ENCODE results near the gene AGPAT2. TPM values are rescaled to one million over a fixed set of nuclear protein-coding genes. Genes with fewer than 3 reads are reported as not detected.

The AGPAT2 gene
- total RNA-seq, 4 donors from 2014 or later = 19.0 to 77.4 (median 36.0) TPM

GRCh38 chr9:136685216-136685615, 2.0 kb downstream of the AGPAT2 start:
- in situ Hi-C loops (cut with MboI; ENCODE audit: low sequenced_read_pairs in 4 of 4) (no loop called here), intact Hi-C loops (cut with DNase I; ENCODE audit: low total_unique reads) (loop anchor here (5.0 kb wide), 1 partner anchor 257 kb away; the partner anchor contains the start of gene FBXW5)
- H3K27ac ChIP-seq = no peak overlapping the region
- H3K36me3 ChIP-seq = no peaks in the 10 kb centered on the region
- H3K4me3 ChIP-seq = no peak overlapping the region
- H3K4me1 ChIP-seq = peaks cover 27 to 47% of the 10 kb centered on the region in 2 donors
- no peak for TF ChIP-seq CTCF (IDR thresholded peaks at IDR 0.05 in 4 of 5, conservative IDR thresholded peaks at IDR 0.05 in 1 of 5)
- TF ChIP-seq POLR2A (IDR thresholded peaks at IDR 0.05) = no peak
- DNase-seq (no peak), ATAC-seq (no peak)
- no peaks in the 10 kb centered on the region for H3K9me3 ChIP-seq
- H3K27me3 ChIP-seq = no peaks in the 10 kb centered on the region

- Histone ChIP-seq H3K36me3 (no peaks in the 10 kb centered on the region), H3K27me3 (no peaks in the 10 kb centered on the region), H3K9me3 (no peaks in the 10 kb centered on the region), H3K4me1 (peaks cover 29 to 47% of the 10 kb centered on the region in 2 donors), H3K27ac (no peak overlapping the region), H3K4me3 (no peak overlapping the region)
- in situ Hi-C loops (cut with MboI; ENCODE audit: low sequenced_read_pairs in 4 of 4) = no loop called here
- TF ChIP-seq CTCF (IDR thresholded peaks at IDR 0.05 in 4 of 5, conservative IDR thresholded peaks at IDR 0.05 in 1 of 5) (no peak), POLR2A (IDR thresholded peaks at IDR 0.05) (no peak)
- DNase-seq = no peak
- ATAC-seq = no peak
- intact Hi-C loops (cut with DNase I; ENCODE audit: low total_unique reads) = loop anchor here (5.0 kb wide), 1 partner anchor 258 kb away; the partner anchor contains the start of gene FBXW5
These were observed 2.5 kb downstream of the AGPAT2 start for GRCh38 chr9:136684799-136685198.

GRCh38 chr9:136684339-136684738, 2.9 kb downstream of the AGPAT2 start:
- H3K27ac ChIP-seq = no peak overlapping the region
- no peak for DNase-seq

GRCh38 chr9:136683755-136684154, 3.5 kb downstream of the AGPAT2 start:
- peaks cover 31 to 51% of the 10 kb centered on the region in 2 donors for H3K4me1 ChIP-seq
- no peak for DNase-seq
- in situ Hi-C loops (cut with MboI; ENCODE audit: low sequenced_read_pairs in 4 of 4) = no loop called here

More at GRCh38 chr9:136684339-136684738, 2.9 kb downstream of the AGPAT2 start:
- Histone ChIP-seq H3K9me3 (no peaks in the 10 kb centered on the region), H3K27me3 (no peaks in the 10 kb centered on the region), H3K4me3 (no peak overlapping the region), H3K4me1 (peaks cover 28 to 47% of the 10 kb centered on the region in 2 donors), H3K36me3 (no peaks in the 10 kb centered on the region)
- ATAC-seq = no peak
- in situ Hi-C loops (cut with MboI; ENCODE audit: low sequenced_read_pairs in 4 of 4) (no loop called here), intact Hi-C loops (cut with DNase I; ENCODE audit: low total_unique reads) (no loop called here)
- no peak for TF ChIP-seq CTCF (IDR thresholded peaks at IDR 0.05 in 4 of 5, conservative IDR thresholded peaks at IDR 0.05 in 1 of 5)
- no peak for TF ChIP-seq POLR2A (IDR thresholded peaks at IDR 0.05)

More at GRCh38 chr9:136683755-136684154, 3.5 kb downstream of the AGPAT2 start:
- Histone ChIP-seq H3K27ac (no peak overlapping the region), H3K4me3 (no peak overlapping the region), H3K9me3 (no peaks in the 10 kb centered on the region), H3K36me3 (no peaks in the 10 kb centered on the region), H3K27me3 (no peaks in the 10 kb centered on the region)
- TF ChIP-seq CTCF (IDR thresholded peaks at IDR 0.05 in 4 of 5, conservative IDR thresholded peaks at IDR 0.05 in 1 of 5) = no peak
- no peak for TF ChIP-seq POLR2A (IDR thresholded peaks at IDR 0.05)
- ATAC-seq = no peak
- intact Hi-C loops (cut with DNase I; ENCODE audit: low total_unique reads) = no loop called here
